Activated CD4-positive, alpha-beta T cell treated with anti-CD3 and anti-CD28 coated beads, Interleukin-2, amount 10 ng/mL, durations not matched to agents 24 days and 14 days (primary cell): ENCODE results near the gene RSKR. TPM values are rescaled to one million over a fixed set of nuclear protein-coding genes. Genes with fewer than 3 reads are reported as not detected.
"Not testable (repeated sequence)": the region's sequence is repeated elsewhere in the genome, so short reads cannot be mapped to it uniquely, and the experiment has no call there.

Experiments
- DNase-seq: peaks from one replicate; pipeline ENCODE4 v3.0.0; 2022
- H3K27ac Mint-ChIP-seq: one replicate; pipeline ENCODE4 v1.8.0; 2022; ENCODE audit warnings: mild to moderate bottlenecking, mixed read lengths
- H3K27me3 Mint-ChIP-seq: one replicate; pipeline ENCODE4 v1.8.0; 2022; ENCODE audit warnings: mixed read lengths
- H3K36me3 Mint-ChIP-seq: one replicate; pipeline ENCODE4 v1.8.0; 2022; ENCODE audit warnings: low read depth, mild to moderate bottlenecking, mixed read lengths
- H3K4me1 Mint-ChIP-seq: one replicate; pipeline ENCODE4 v1.8.0; 2021; ENCODE audit warnings: mixed read lengths
- H3K4me3 Mint-ChIP-seq: one replicate; pipeline ENCODE4 v1.8.0; 2022; ENCODE audit warnings: mild to moderate bottlenecking, moderate library complexity, mixed read lengths
- H3K9me3 Mint-ChIP-seq: one replicate; pipeline ENCODE4 v1.8.0; 2021; ENCODE audit warnings: mixed read lengths
- intact Hi-C: fragments of 100-400 bp; cut with micrococcal nuclease; formaldehyde crosslinking; loops from one replicate; pipeline ENCODE4 v1.15.1; 2023
- total RNA-seq: library from RNA; stranded (reverse); gene quantifications from 2 replicates; pipeline ENCODE4 v1.2.3, GENCODE V29; 2022

Gene RSKR
- total RNA-seq, 1 donor from 2014 or later = 40.8 TPM

GRCh38 chr17:28579526-28579925, 34.5 kb downstream of the RSKR start:
- Mint-ChIP-seq H3K9me3 (no peaks in the 10 kb centered on the region), H3K27me3 (no peaks in the 10 kb centered on the region), H3K36me3 (peaks cover 37% of the 10 kb centered on the region), H3K4me1 (peaks cover 39% of the 10 kb centered on the region), H3K4me3 (peak overlapping the region; percentile 58), H3K27ac (peak overlapping the region; percentile 83)
- intact Hi-C loops = loop anchor here (1.0 kb wide), 1 partner anchor 20 kb away; the partner anchor contains the start of gene SPAG5
- peak; percentile 77 for DNase-seq

GRCh38 chr17:28578246-28579195, 35.5 kb downstream of the RSKR start:
- Mint-ChIP-seq H3K4me1 (peaks cover 43% of the 10 kb centered on the region), H3K27ac (peak overlapping the region; percentile 83), H3K36me3 (peaks cover 46% of the 10 kb centered on the region), H3K4me3 (peak overlapping the region; percentile 58), H3K27me3 (no peaks in the 10 kb centered on the region), H3K9me3 (no peaks in the 10 kb centered on the region)
- intact Hi-C loops = loop anchor here (1.0 kb wide), 1 partner anchor 21 kb away; the partner anchor contains the start of gene SPAG5
- DNase-seq = no peak

- peaks cover 53% of the 10 kb centered on the region for H3K36me3 Mint-ChIP-seq
- H3K27me3 Mint-ChIP-seq = no peaks in the 10 kb centered on the region
- peak overlapping the region; percentile 95 for H3K4me3 Mint-ChIP-seq
- no peaks in the 10 kb centered on the region for H3K9me3 Mint-ChIP-seq
- DNase-seq = no peak
- intact Hi-C loops = no loop called here
- H3K27ac Mint-ChIP-seq = peak overlapping the region; percentile 94
- H3K4me1 Mint-ChIP-seq = peaks cover 51% of the 10 kb centered on the region
These were observed 36.5 kb downstream of the RSKR start for GRCh38 chr17:28577466-28577824.

GRCh38 chr17:28576758-28577465, 37.1 kb downstream of the RSKR start, which contains the start of gene ALDOC:
ALDOC (minus strand) TSS chr17:28576895; CDS start chr17:28575532, 1,363 bp downstream.
- H3K36me3 Mint-ChIP-seq = peaks cover 53% of the 10 kb centered on the region
- H3K27me3 Mint-ChIP-seq = no peaks in the 10 kb centered on the region
- H3K4me1 Mint-ChIP-seq = peaks cover 56% of the 10 kb centered on the region
- DNase-seq = peak; percentile 100
- H3K9me3 Mint-ChIP-seq = no peaks in the 10 kb centered on the region
- intact Hi-C loops = no loop called here
- H3K4me3 Mint-ChIP-seq = peak within 1 kb of the TSS; percentile 95
- H3K27ac Mint-ChIP-seq = peak within 1 kb of the TSS; percentile 94

- Mint-ChIP-seq H3K36me3 (peaks cover 53% of the 10 kb centered on the region), H3K4me3 (peak overlapping the region; percentile 95), H3K4me1 (peaks cover 58% of the 10 kb centered on the region), H3K27ac (peak overlapping the region; percentile 94)
- intact Hi-C loops, H3K27me3 Mint-ChIP-seq, H3K9me3 Mint-ChIP-seq: not testable (repeated sequence)
- peak; percentile 67 for DNase-seq
These were observed 38.0 kb downstream of the RSKR start for GRCh38 chr17:28576016-28576415.

- intact Hi-C loops = no loop called here
- no peaks in the 10 kb centered on the region for H3K27me3 Mint-ChIP-seq
- H3K36me3 Mint-ChIP-seq = peaks cover 49% of the 10 kb centered on the region
- no peaks in the 10 kb centered on the region for H3K9me3 Mint-ChIP-seq
- peak; percentile 65 for DNase-seq
- H3K27ac Mint-ChIP-seq = no peak overlapping the region
- H3K4me3 Mint-ChIP-seq = peak overlapping the region; percentile 95
- peaks cover 54% of the 10 kb centered on the region for H3K4me1 Mint-ChIP-seq
These were observed 38.7 kb downstream of the RSKR start for GRCh38 chr17:28575126-28575795.

GRCh38 chr17:28574526-28574925, 39.5 kb downstream of the RSKR start:
- H3K27me3 Mint-ChIP-seq = no peaks in the 10 kb centered on the region
- peaks cover 53% of the 10 kb centered on the region for H3K4me1 Mint-ChIP-seq
- H3K27ac Mint-ChIP-seq = no peak overlapping the region
- peaks cover 50% of the 10 kb centered on the region for H3K36me3 Mint-ChIP-seq
- DNase-seq = peak; percentile 70
- intact Hi-C loops = no loop called here
- H3K4me3 Mint-ChIP-seq = no peak overlapping the region
- H3K9me3 Mint-ChIP-seq = no peaks in the 10 kb centered on the region

- H3K4me3 Mint-ChIP-seq = no peak overlapping the region
- no peak overlapping the region for H3K27ac Mint-ChIP-seq
- no peak for DNase-seq
- no peaks in the 10 kb centered on the region for H3K27me3 Mint-ChIP-seq
- H3K4me1 Mint-ChIP-seq = peaks cover 50% of the 10 kb centered on the region
- no peaks in the 10 kb centered on the region for H3K9me3 Mint-ChIP-seq
- intact Hi-C loops = no loop called here
- peaks cover 47% of the 10 kb centered on the region for H3K36me3 Mint-ChIP-seq
These were observed 40.0 kb downstream of the RSKR start for GRCh38 chr17:28573966-28574480.

GRCh38 chr17:28573521-28573920, 40.5 kb downstream of the RSKR start:
- no peaks in the 10 kb centered on the region for H3K27me3 Mint-ChIP-seq
- DNase-seq = no peak
- H3K9me3 Mint-ChIP-seq = no peaks in the 10 kb centered on the region
- H3K27ac Mint-ChIP-seq = no peak overlapping the region
- peaks cover 49% of the 10 kb centered on the region for H3K4me1 Mint-ChIP-seq
- intact Hi-C loops = no loop called here
- no peak overlapping the region for H3K4me3 Mint-ChIP-seq
- peaks cover 46% of the 10 kb centered on the region for H3K36me3 Mint-ChIP-seq

GRCh38 chr17:28573040-28573380, 41.0 kb downstream of the RSKR start:
- peaks cover 49% of the 10 kb centered on the region for H3K36me3 Mint-ChIP-seq
- peaks cover 51% of the 10 kb centered on the region for H3K4me1 Mint-ChIP-seq
- peak overlapping the region; percentile 23 for H3K27ac Mint-ChIP-seq
- H3K4me3 Mint-ChIP-seq = no peak overlapping the region
- no peaks in the 10 kb centered on the region for H3K9me3 Mint-ChIP-seq
- no peaks in the 10 kb centered on the region for H3K27me3 Mint-ChIP-seq
- no peak for DNase-seq
- intact Hi-C loops = no loop called here

- no peaks in the 10 kb centered on the region for H3K9me3 Mint-ChIP-seq
- peak overlapping the region; percentile 92 for H3K4me3 Mint-ChIP-seq
- H3K27me3 Mint-ChIP-seq = no peaks in the 10 kb centered on the region
- intact Hi-C loops = no loop called here
- H3K4me1 Mint-ChIP-seq = peaks cover 57% of the 10 kb centered on the region
- peak overlapping the region; percentile 66 for H3K27ac Mint-ChIP-seq
- H3K36me3 Mint-ChIP-seq = peaks cover 52% of the 10 kb centered on the region
- peak; percentile 62 for DNase-seq
These were observed 41.5 kb downstream of the RSKR start for GRCh38 chr17:28572259-28573039.

GRCh38 chr17:28571361-28572122, 42.4 kb downstream of the RSKR start, which contains the start of gene PIGS:
PIGS (minus strand) TSS chr17:28571524; CDS start chr17:28571496, 28 bp downstream.
- H3K36me3 Mint-ChIP-seq = peaks cover 53% of the 10 kb centered on the region
- peak; percentile 98 for DNase-seq

More at GRCh38 chr17:28571361-28572122, 42.4 kb downstream of the RSKR start, which contains the start of gene PIGS:
- intact Hi-C loops = loop anchor here (1.0 kb wide), 2 partner anchors 19 to 28 kb away; partner anchors contain the start of genes SPAG5 and UNC119
- Mint-ChIP-seq H3K4me1 (peaks cover 53% of the 10 kb centered on the region), H3K9me3 (no peaks in the 10 kb centered on the region), H3K4me3 (peak within 1 kb of the TSS; percentile 92), H3K27ac (peak within 1 kb of the TSS; percentile 94), H3K27me3 (no peaks in the 10 kb centered on the region)
